ENCODE data around the gene CTDSPL2.

- TF ChIP-seq CTCF (IDR thresholded peaks at IDR 0.05) (no peak), POLR2A (IDR thresholded peaks at IDR 0.05) (no peak)
Measured at GRCh38 chr15:44554934-44555723, 127.7 kb downstream of the CTDSPL2 start.

All from suprapubic skin (tissue), 3 donors.